Measurements from ENCODE around the gene TARP.

TARP gene

DNA sequence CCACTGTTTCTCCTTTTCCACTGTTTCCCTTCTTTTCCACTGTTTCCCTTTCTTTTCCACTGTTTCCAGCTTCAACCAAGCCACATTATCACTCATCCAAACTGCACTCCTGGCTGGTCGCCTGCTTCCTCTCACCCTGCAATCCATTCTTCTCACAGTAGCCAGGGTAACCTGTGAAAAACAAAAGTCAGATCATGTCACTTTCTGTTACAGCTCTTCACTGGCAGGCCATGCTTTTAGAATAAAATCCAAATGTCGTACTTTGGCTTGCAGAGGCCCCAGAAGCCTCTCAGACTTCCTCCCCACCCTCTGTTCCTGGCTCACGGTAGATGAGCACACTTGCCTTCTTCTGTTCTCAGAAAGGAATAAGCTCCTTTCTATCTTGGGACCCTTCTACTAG lies 61.5 kb downstream of the TARP start:
- no peak for DNase-seq

- no peak for DNase-seq
These were observed 62.0 kb downstream of the TARP start for GRCh38 chr7:38211486-38211885.

Measured in DMS79 (cell line).